HG02870 (cell line): ENCODE measurements around the gene SLC2A4RG.

Experiments used
- ATAC-seq: cut with Tn5 transposase; IDR thresholded peaks from one replicate; pipeline ENCODE4 v1.9.1; 2021; ENCODE audit warnings: mild to moderate bottlenecking, moderate library complexity; ENCODE audit not compliant: unreplicated experiment

SLC2A4RG gene

GRCh38 chr20:63738687-63739129, 868 bp upstream of the SLC2A4RG start:
- no peak for ATAC-seq

GRCh38 chr20:63740070-63740626, 572 bp downstream of the SLC2A4RG start:
- ATAC-seq: peak; percentile 11

GRCh38 chr20:63740627-63741353, 1.2 kb downstream of the SLC2A4RG start:
- ATAC-seq: no peak

GRCh38 chr20:63741354-63741675, 1.7 kb downstream of the SLC2A4RG start:
- ATAC-seq: no peak

- ATAC-seq: no peak
These were observed 2.3 kb downstream of the SLC2A4RG start for GRCh38 chr20:63741676-63742380.

- no peak for ATAC-seq
These were observed 2.9 kb downstream of the SLC2A4RG start for GRCh38 chr20:63742381-63743024.

- ATAC-seq: no peak
These were observed 3.8 kb downstream of the SLC2A4RG start for GRCh38 chr20:63743210-63743970.

GRCh38 chr20:63744158-63744557, 4.6 kb downstream of the SLC2A4RG start:
- no peak for ATAC-seq

GRCh38 chr20:63744574-63745423, 5.2 kb downstream of the SLC2A4RG start:
- ATAC-seq: no peak

GRCh38 chr20:63745424-63745805, 5.8 kb downstream of the SLC2A4RG start:
- no peak for ATAC-seq

GRCh38 chr20:63745961-63746731, 6.6 kb downstream of the SLC2A4RG start:
- no peak for ATAC-seq

GRCh38 chr20:63746751-63747315, 7.3 kb downstream of the SLC2A4RG start:
- no peak for ATAC-seq

GRCh38 chr20:63747622-63748069, 8.1 kb downstream of the SLC2A4RG start:
- no peak for ATAC-seq

GRCh38 chr20:63748070-63748933, 8.7 kb downstream of the SLC2A4RG start:
- no peak for ATAC-seq

GRCh38 chr20:63748934-63749270, 9.3 kb downstream of the SLC2A4RG start:
- ATAC-seq: no peak

- ATAC-seq: no peak
These were observed 10.3 kb downstream of the SLC2A4RG start for GRCh38 chr20:63749597-63750508.
